Stimulated activated CD8-positive, alpha-beta memory T cell treated with anti-CD3 and anti-CD28 coated beads, Interleukin-7, amount 100 ng/mL, for 4 hours (primary cell): ENCODE data around the gene SPRR2D.
"Not testable (repeated sequence)": the region's sequence is repeated elsewhere in the genome, so short reads cannot be mapped to it uniquely, and the experiment has no call there.

Experiments used
- DNase-seq, 2 donors: peaks; one replicate each; pipeline ENCODE4 v3.0.0-alpha.2; 2020; ENCODE audit warnings: low read depth in 2 of 2

SPRR2D gene

DNA sequence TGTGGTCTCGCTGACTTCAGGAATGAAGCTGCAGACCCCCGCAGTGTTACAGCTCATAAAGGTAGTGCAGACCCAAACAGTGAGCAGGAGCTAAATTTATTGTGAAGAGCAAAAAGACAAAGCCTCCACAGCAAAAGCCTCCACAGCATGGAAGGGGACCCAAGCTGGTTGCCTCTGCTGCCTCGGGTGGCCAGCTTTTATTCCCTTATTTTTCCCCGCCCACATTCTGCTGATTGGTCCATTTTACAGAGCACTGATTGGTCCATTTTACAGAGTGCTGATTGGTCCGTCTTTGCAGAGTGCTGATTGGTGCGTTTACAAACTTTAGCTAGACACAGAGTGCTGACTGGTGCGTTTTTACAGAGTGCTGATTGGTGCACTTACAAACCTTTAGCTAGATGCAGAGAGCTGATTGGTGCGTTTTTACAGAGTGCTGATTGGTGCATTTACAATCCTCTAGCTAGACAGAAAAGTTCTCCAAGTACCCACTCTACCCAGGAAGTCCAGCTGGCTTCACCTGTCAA is 29.6 kb downstream of the SPRR2D start:
- DNase-seq: not testable (repeated sequence)

DNA sequence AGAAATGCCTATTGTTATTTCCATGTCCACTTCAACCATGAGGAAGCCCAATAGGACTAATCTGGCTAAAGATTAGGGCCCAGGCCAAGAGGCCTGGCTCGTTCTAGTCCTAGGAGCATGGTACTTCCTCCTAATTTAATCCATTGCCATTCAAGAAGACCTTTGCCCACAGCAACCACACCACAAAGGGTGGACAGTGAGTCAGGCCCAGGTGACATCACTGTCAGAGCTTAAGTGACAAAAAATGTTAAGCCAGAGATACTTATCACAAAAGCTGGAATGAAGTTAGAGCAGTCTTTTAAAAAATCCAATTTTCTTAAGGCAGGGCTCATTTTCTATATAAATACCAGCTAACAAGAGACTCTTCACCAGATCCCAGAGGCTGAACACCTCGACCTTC is 39.5 kb downstream of the SPRR2D start, which contains the start of gene SPRR3:
Gene SPRR3 (plus strand): TSS at position 368 of the 400 bp plus-strand sequence. CDS start 1,272 bp downstream, outside the sequence.
- DNase-seq: no peak

DNA sequence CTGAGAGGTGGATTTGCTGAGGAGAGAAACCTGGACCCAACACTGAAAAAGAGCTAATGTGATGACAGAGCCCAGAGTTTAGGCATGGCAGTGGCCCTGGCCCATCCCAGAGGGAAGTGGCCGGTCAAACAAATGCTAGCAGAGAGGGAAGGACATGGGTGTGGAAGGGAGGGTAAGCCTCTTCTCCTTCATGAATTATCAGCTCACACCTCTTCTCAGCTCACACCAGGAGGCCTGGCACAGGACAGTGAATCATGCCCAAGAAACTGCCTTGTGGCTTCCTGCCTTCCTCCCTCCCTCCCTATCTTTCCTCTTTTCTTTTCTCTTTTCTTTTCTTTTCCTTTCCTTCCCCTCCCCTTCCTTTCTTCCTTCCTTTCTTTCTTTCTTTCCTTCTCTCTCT is 40.6 kb downstream of the SPRR2D start:
- DNase-seq: no peak

DNA sequence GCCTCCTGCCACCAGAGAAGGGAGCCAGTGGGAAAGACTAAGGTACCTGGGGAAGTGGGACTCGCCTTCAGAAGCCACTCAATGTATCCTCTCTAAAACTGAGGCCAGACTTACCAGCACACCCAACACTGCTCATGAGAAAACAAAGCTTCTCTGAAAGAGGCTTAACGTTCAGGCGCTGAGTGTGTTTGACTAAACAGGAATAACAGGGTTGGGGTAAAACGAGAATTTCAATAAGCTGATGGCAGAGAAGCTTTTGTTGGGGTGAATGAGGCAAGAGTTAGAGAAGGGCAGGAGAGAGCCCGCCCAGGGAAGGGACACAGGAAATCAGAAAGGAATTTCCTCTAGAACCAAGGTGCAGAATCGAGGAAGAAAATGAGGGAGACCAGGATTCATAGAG is 41.1 kb downstream of the SPRR2D start:
- no peak for DNase-seq

DNA sequence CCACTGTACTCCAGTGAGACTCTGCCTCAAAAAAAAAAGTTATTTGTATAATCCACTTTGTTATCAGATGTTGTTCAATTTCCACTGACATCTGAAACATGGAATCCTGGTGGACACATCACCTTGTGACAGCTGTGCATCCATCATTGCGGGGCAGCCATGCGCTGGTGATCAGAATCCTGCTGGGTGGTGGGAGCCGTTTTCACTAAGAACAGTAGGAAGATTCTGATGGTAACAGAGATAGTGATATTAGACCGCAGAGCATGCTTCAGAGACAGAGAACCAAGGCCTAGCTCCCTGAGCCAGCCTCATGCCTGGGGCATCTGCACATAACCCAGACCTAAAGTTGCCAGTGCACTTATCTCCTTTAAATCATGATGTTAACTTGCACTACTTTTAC is 42.4 kb downstream of the SPRR2D start:
- DNase-seq: no peak

DNA sequence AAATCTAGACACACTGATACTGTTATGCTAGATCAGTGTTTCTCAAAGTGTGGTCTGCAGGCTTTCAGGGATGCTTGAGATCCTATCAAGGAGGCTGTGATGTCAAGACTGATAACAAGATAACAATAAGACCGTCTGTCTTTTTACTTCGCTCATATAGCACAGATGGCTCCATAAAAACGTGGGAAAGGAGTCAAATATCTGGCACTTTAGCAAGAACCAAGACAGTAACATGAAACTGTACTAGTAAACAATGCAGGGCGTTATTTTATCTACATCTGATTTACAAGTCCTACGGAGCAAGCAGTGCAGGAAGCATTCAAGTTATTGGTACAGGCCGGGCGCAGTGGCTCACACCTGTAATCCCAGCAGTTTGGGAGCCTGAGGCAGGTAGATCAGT is 43.0 kb downstream of the SPRR2D start:
- no peak for DNase-seq

DNA sequence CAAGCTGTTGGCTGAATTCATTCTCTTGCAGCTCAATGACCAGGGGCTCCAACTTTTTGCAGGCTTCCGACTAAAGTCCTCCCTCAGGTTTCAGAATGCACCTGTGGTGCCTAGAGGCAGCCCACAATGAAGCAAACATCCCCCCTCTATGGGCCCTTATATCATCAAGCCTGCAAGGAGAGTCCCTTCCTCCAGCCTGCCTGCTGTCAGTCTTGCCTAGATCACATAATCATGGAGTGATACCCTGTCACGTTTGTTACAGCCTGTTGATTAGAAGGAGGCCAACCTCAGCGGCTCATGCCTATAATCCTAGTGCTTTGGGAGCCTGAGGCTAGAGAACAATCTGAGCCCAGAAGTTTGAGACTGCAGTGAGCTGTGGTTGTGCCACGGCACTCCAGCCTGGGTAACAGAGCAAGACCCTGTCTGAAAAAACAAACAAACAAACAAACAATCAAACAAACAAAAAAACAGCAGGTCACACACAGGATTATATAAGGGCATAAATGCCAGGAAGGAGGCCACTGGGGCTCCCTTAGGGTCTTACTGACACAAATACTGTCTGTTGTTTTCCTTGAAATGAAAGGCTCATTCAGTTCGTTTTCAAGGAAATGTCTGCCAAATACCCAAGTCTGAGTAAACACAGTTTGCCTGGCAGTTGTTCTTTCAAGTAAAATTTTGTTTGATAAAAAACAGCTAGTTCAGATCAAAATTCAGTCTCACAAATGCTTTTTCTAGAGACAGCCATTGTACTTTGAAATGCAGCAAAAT is 44.1 kb downstream of the SPRR2D start:
- no peak for DNase-seq

DNA sequence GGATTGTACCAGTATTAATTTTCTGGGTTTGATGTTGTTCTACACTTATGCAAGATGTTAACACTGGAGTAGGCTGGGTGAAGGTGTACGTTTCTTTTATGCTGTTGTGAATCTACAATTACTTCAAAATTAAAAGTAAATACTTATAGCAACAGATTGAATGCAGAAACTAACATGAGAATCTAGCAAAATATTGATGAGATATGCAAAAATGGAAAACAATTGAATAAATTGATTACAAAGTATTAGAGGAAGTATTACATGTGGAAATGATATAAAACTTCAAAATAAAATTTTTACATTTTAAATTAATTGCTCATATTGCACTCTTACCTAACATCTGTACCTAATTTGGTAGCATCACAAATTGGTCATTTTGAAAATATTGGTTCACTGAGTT is 45.1 kb downstream of the SPRR2D start:
- DNase-seq: no peak

DNA sequence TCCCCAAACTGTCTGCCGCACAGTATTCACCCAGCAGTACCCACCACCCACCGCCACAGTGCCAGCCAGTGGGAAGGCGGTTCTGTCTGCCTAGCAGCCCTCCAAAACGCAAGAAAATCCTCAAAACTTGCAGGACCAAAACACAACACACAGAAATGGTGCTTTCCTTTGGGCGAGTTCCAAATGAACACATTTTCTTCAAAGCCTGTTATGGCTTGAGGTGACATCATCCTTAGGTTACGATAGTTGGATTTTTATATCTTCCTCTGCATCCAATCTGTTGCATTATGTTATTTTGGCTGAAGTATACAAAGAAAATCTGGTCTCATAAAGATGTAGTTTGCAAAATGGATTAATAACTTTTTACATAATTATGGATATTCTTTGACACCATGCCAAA is 47.7 kb downstream of the SPRR2D start:
- DNase-seq: no peak
